Measurements from ENCODE around the gene AFF3. TPM values are rescaled to one million over a fixed set of nuclear protein-coding genes. Genes with fewer than 3 reads are reported as not detected.

AFF3 gene
- total and polyA plus RNA-seq, 4 donors = 4.2 to 90.9 (median 14.6) TPM

GRCh38 chr2:99850084-99850710, 292.2 kb downstream of the AFF3 start:
- no peak for TF ChIP-seq CTCF (IDR thresholded peaks at IDR 0.05; ENCODE audit: control extremely low read depth, extremely low read depth)
- DNase-seq (no peak), ATAC-seq (ENCODE audit: insufficient read depth, low FRiP score) (no peak)
- Histone ChIP-seq H3K36me3 (ENCODE audit: control insufficient read depth in 4 of 4, insufficient read depth in 4 of 4, low read length in 4 of 4) (no peaks in the 10 kb centered on the region), H3K9me3 (ENCODE audit: control insufficient read depth in 4 of 4, insufficient read depth in 3 of 4, low read length in 3 of 4) (no peaks in the 10 kb centered on the region), H3K4me3 (no peak overlapping the region), H3K27ac (ENCODE audit: low read depth in 1 of 2, low read length in 1 of 2) (no peak overlapping the region), H3K27me3 (ENCODE audit: control insufficient read depth in 3 of 3, insufficient read depth in 3 of 3, low read length in 2 of 3) (no peaks in the 10 kb centered on the region), H3K4me1 (ENCODE audit: control insufficient read depth in 5 of 5, insufficient read depth in 5 of 5, low read length in 5 of 5) (peaks cover 0 to 24% (median 5%) of the 10 kb centered on the region in 5 donors), H3K9ac (ENCODE audit: insufficient read depth in 1 of 2, low read length in 2 of 2) (no peak overlapping the region)
- 77 to 95% methylated on average over 5 of the region's 5 CpGs for WGBS, 2 donors

- Histone ChIP-seq H3K4me1 (ENCODE audit: control insufficient read depth in 5 of 5, insufficient read depth in 5 of 5, low read length in 5 of 5) (peaks cover 0 to 24% (median 0%) of the 10 kb centered on the region in 5 donors), H3K9me3 (ENCODE audit: control insufficient read depth in 4 of 4, insufficient read depth in 3 of 4, low read length in 3 of 4) (no peaks in the 10 kb centered on the region), H3K27me3 (ENCODE audit: control insufficient read depth in 3 of 3, insufficient read depth in 3 of 3, low read length in 2 of 3) (no peaks in the 10 kb centered on the region), H3K36me3 (ENCODE audit: control insufficient read depth in 4 of 4, insufficient read depth in 4 of 4, low read length in 4 of 4) (no peaks in the 10 kb centered on the region), H3K27ac (ENCODE audit: low read depth in 1 of 2, low read length in 1 of 2) (no peak overlapping the region), H3K9ac (ENCODE audit: insufficient read depth in 1 of 2, low read length in 2 of 2) (no peak overlapping the region), H3K4me3 (no peak overlapping the region)
- ATAC-seq (ENCODE audit: insufficient read depth, low FRiP score) (no peak), DNase-seq (no peak)
- TF ChIP-seq CTCF (IDR thresholded peaks at IDR 0.05; ENCODE audit: control extremely low read depth, extremely low read depth) = no peak
- 96 to 97% methylated on average over 5 of the region's 5 CpGs for WGBS, 2 donors
These were observed 295.8 kb downstream of the AFF3 start for GRCh38 chr2:99846462-99847107.

GRCh38 chr2:99845296-99845695, 297.1 kb downstream of the AFF3 start:
- Histone ChIP-seq H3K36me3 (ENCODE audit: control insufficient read depth in 4 of 4, insufficient read depth in 4 of 4, low read length in 4 of 4) (no peaks in the 10 kb centered on the region), H3K9me3 (ENCODE audit: control insufficient read depth in 4 of 4, insufficient read depth in 3 of 4, low read length in 3 of 4) (no peaks in the 10 kb centered on the region), H3K4me1 (ENCODE audit: control insufficient read depth in 5 of 5, insufficient read depth in 5 of 5, low read length in 5 of 5) (peaks cover 0 to 25% (median 0%) of the 10 kb centered on the region in 5 donors), H3K27ac (ENCODE audit: low read depth in 1 of 2, low read length in 1 of 2) (no peak overlapping the region), H3K27me3 (ENCODE audit: control insufficient read depth in 3 of 3, insufficient read depth in 3 of 3, low read length in 2 of 3) (no peaks in the 10 kb centered on the region), H3K4me3 (no peak overlapping the region), H3K9ac (ENCODE audit: insufficient read depth in 1 of 2, low read length in 2 of 2) (no peak overlapping the region)
- ATAC-seq (ENCODE audit: insufficient read depth, low FRiP score) = no peak
- WGBS, 2 donors = 86 to 92% methylated on average over 5 of the region's 5 CpGs
- no peak for TF ChIP-seq CTCF (IDR thresholded peaks at IDR 0.05; ENCODE audit: control extremely low read depth, extremely low read depth)
- DNase-seq = no peak

Data from lung (tissue), 12 donors.